ENCODE data around the gene WDR59. TPM values are rescaled to one million over a fixed set of nuclear protein-coding genes. Genes with fewer than 3 reads are reported as not detected.

WDR59 gene
- total RNA-seq, 1 experiment from 2014 or later, result 95.4 TPM

GRCh38 chr16:74942566-74942965 lies 42.4 kb downstream of the WDR59 start:
- TF ChIP-seq, protein P1, sequence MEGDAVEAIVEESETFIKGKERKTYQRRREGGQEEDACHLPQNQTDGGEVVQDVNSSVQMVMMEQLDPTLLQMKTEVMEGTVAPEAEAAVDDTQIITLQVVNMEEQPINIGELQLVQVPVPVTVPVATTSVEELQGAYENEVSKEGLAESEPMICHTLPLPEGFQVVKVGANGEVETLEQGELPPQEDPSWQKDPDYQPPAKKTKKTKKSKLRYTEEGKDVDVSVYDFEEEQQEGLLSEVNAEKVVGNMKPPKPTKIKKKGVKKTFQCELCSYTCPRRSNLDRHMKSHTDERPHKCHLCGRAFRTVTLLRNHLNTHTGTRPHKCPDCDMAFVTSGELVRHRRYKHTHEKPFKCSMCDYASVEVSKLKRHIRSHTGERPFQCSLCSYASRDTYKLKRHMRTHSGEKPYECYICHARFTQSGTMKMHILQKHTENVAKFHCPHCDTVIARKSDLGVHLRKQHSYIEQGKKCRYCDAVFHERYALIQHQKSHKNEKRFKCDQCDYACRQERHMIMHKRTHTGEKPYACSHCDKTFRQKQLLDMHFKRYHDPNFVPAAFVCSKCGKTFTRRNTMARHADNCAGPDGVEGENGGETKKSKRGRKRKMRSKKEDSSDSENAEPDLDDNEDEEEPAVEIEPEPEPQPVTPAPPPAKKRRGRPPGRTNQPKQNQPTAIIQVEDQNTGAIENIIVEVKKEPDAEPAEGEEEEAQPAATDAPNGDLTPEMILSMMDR (IDR thresholded peaks at IDR 0.05; ENCODE audit: unreplicated experiment), result no peak

GRCh38 chr16:74939688-74940087 lies 45.2 kb downstream of the WDR59 start:
- Mint-ChIP-seq H3K4me3 (ENCODE audit: low read depth, unreplicated experiment) (no peak overlapping the region), H3K27me3 (ENCODE audit: unreplicated experiment) (no peaks in the 10 kb centered on the region), H3K27ac (ENCODE audit: unreplicated experiment) (no peak overlapping the region), H3K36me3 (ENCODE audit: insufficient read depth, unreplicated experiment) (peaks cover 5% of the 10 kb centered on the region), H3K4me1 (ENCODE audit: low read depth, unreplicated experiment) (no peaks in the 10 kb centered on the region), H3K9me3 (ENCODE audit: low read depth, unreplicated experiment) (no peaks in the 10 kb centered on the region)
- intact Hi-C loops (cut with micrococcal nuclease; ENCODE audit: unreplicated experiment), result no loop called here
- CTCF ChIA-PET, result interaction anchor here (0.6 kb wide), 2 partner anchors 20 to 555 kb away, joined by 3 read pairs; no protein-coding TSS in a partner anchor
- no TSS peak for BruUV-seq (replicated peaks)
- no peak for DNase-seq
- TF ChIP-seq, protein P1 (IDR thresholded peaks at IDR 0.05; ENCODE audit: unreplicated experiment), result no peak

More at GRCh38 chr16:74942566-74942965, 42.4 kb downstream of the WDR59 start:
- H3K27ac Mint-ChIP-seq (ENCODE audit: unreplicated experiment), result no peak overlapping the region
- no peak overlapping the region for H3K4me3 Mint-ChIP-seq (ENCODE audit: low read depth, unreplicated experiment)
- no peaks in the 10 kb centered on the region for H3K9me3 Mint-ChIP-seq (ENCODE audit: low read depth, unreplicated experiment)
- H3K4me1 Mint-ChIP-seq (ENCODE audit: low read depth, unreplicated experiment), result no peaks in the 10 kb centered on the region
- intact Hi-C loops (cut with micrococcal nuclease; ENCODE audit: unreplicated experiment), result no loop called here
- peaks cover 4% of the 10 kb centered on the region for H3K36me3 Mint-ChIP-seq (ENCODE audit: insufficient read depth, unreplicated experiment)
- DNase-seq, result no peak
- CTCF ChIA-PET, result no interaction called here
- no peaks in the 10 kb centered on the region for H3K27me3 Mint-ChIP-seq (ENCODE audit: unreplicated experiment)
- BruUV-seq (replicated peaks), result no TSS peak

DNA sequence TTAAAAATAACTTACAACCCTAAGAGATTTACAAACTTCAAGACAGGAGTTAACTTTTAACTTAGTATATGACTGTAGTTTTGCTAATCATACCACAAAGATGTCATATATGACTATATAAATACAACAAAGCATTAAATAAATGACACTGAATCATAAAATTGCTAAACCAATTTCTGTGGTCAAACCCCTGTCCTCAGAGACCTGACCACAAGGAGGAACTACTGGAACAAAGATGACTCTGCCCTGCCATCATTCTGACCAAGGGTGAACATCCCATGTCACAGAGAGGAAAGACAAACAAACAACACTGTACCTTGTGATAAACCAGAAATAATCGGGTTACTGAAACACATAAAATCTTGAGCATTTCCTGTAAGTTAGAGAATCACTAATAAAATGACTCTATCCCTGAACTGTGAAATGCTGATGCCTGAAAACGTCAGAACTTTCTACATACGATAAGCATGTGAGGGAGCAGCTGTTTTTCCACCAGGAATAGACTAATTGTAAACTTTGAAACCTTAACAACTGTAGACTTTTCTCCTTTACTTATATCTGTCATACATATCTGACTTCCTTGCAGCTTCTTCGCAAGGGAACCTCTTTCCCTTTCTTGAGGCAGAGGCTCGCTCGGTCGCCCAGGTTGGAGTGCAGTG lies 47.9 kb downstream of the WDR59 start:
- CTCF ChIA-PET, result no interaction called here
- intact Hi-C loops (cut with micrococcal nuclease; ENCODE audit: unreplicated experiment), result no loop called here
- DNase-seq, result no peak
- Mint-ChIP-seq H3K9me3 (ENCODE audit: low read depth, unreplicated experiment) (no peaks in the 10 kb centered on the region), H3K27me3 (ENCODE audit: unreplicated experiment) (no peaks in the 10 kb centered on the region), H3K4me1 (ENCODE audit: low read depth, unreplicated experiment) (no peaks in the 10 kb centered on the region), H3K36me3 (ENCODE audit: insufficient read depth, unreplicated experiment) (peaks cover 5% of the 10 kb centered on the region), H3K27ac (ENCODE audit: unreplicated experiment) (no peak overlapping the region), H3K4me3 (ENCODE audit: low read depth, unreplicated experiment) (no peak overlapping the region)
- BruUV-seq (replicated peaks), result no TSS peak
- TF ChIP-seq, protein P1 (IDR thresholded peaks at IDR 0.05; ENCODE audit: unreplicated experiment), result no peak

DNA sequence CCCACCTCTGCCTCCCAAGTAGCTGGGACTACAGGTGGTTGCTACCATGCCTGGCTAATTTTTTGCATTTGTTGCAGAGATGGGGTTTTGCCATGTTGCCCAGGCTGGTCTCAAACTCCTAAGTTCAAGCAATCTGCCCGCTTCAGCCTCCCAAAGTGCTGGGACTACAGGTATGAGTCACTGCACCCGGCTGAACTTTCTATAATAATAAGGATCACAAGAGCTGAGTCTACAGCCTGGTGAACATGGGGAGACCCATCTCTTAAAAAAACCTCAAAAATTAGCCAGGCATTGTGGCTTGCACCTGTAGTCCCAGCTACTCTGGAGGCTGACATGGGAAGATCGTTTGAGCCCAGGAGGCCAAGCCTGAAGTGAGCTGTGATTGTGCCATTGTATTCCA lies 53.5 kb downstream of the WDR59 start:
- Mint-ChIP-seq H3K27me3 (ENCODE audit: unreplicated experiment) (no peaks in the 10 kb centered on the region), H3K4me3 (ENCODE audit: low read depth, unreplicated experiment) (no peak overlapping the region), H3K4me1 (ENCODE audit: low read depth, unreplicated experiment) (no peaks in the 10 kb centered on the region), H3K9me3 (ENCODE audit: low read depth, unreplicated experiment) (no peaks in the 10 kb centered on the region), H3K36me3 (ENCODE audit: insufficient read depth, unreplicated experiment) (peaks cover 5% of the 10 kb centered on the region), H3K27ac (ENCODE audit: unreplicated experiment) (no peak overlapping the region)
- intact Hi-C loops (cut with micrococcal nuclease; ENCODE audit: unreplicated experiment), result no loop called here
- TF ChIP-seq, protein P1 (IDR thresholded peaks at IDR 0.05; ENCODE audit: unreplicated experiment), result no peak
- no TSS peak for BruUV-seq (replicated peaks)
- CTCF ChIA-PET, result no interaction called here
- no peak for DNase-seq

Data from Calu3 (cell line).